Upper lobe of left lung (tissue), 4 donors: ENCODE measurements around the gene KRTAP2-2.

ENCODE experiments used
- CTCF ChIP-seq, 6 experiments: fragments of 450-650 bp in 4 of 6; fragments of 200-600 bp in 2 of 6; sonication (generic) in 2 of 6; IDR thresholded peaks; one replicate each; pipeline ENCODE4 v1.5.1; 2016 to 2019; ENCODE audit warnings: antibody characterized with exemption in 6 of 6
- EP300 ChIP-seq, 4 donors: sonication (generic); formaldehyde crosslinking; IDR thresholded peaks; one replicate each; pipeline ENCODE4 v1.5.1; 2017; ENCODE audit warnings: antibody characterized with exemption in 4 of 4, control low read depth in 2 of 4
- POLR2A ChIP-seq, 4 donors: fragments of 450-650 bp; IDR thresholded peaks; one replicate each; pipeline ENCODE4 v1.5.1; 2016 to 2017; ENCODE audit warnings: antibody characterized with exemption in 4 of 4, mild to moderate bottlenecking in 2 of 4
- POLR2AphosphoS5 ChIP-seq, 2 donors: sonication (generic); formaldehyde crosslinking; IDR thresholded peaks; one replicate each; pipeline ENCODE4 v1.5.1; 2017; ENCODE audit warnings: antibody characterized with exemption in 2 of 2

GRCh38 chr17:41101586-41102259 lies 46.7 kb upstream of the KRTAP2-2 start, which contains the start of gene KRTAP4-16:
- TF ChIP-seq POLR2A (IDR thresholded peaks at IDR 0.05) (no peak), CTCF (IDR thresholded peaks at IDR 0.05) (no peak), EP300 (IDR thresholded peaks at IDR 0.05) (no peak), POLR2AphosphoS5 (IDR thresholded peaks at IDR 0.05) (no peak)
